ENCODE results near the gene DTNA.

The DTNA gene

GRCh38 chr18:34738175-34738894 lies 28.2 kb downstream of the DTNA start:
- Mint-ChIP-seq H3K4me1 (ENCODE audit: low read depth) (no peaks in the 10 kb centered on the region), H3K36me3 (no peaks in the 10 kb centered on the region), H3K9me3 (ENCODE audit: low read depth) (no peaks in the 10 kb centered on the region), H3K27ac (no peak overlapping the region), H3K27me3 (peaks cover 7% of the 10 kb centered on the region), H3K4me3 (no peak overlapping the region)

GRCh38 chr18:34740101-34740500 lies 30.0 kb downstream of the DTNA start:
- Mint-ChIP-seq H3K4me3 (no peak overlapping the region), H3K36me3 (no peaks in the 10 kb centered on the region), H3K27me3 (peaks cover 7% of the 10 kb centered on the region), H3K4me1 (ENCODE audit: low read depth) (no peaks in the 10 kb centered on the region), H3K9me3 (ENCODE audit: low read depth) (no peaks in the 10 kb centered on the region), H3K27ac (no peak overlapping the region)

- no peaks in the 10 kb centered on the region for H3K9me3 Mint-ChIP-seq (ENCODE audit: low read depth)
Observed at GRCh38 chr18:34740724-34741123, 30.6 kb downstream of the DTNA start.

DNA sequence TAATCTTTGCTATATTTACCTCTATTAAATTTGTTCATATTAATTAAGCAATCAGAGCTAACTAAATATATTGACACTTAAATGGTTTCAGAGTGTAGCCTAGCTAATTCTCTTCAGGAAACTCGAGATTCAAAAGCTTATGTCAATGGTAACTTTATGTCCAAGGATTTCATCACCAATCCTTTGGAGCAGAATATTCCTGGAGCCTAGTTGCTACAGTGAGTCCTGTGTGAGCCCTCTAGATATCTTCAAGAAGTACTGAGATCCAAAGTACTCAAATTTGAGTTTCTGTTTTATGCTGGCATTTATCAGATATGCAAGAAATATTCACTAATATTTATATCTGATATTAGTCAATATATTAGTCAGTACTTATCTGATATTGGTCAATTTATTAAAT lies 31.3 kb downstream of the DTNA start:
- Mint-ChIP-seq H3K27ac (no peak overlapping the region), H3K9me3 (ENCODE audit: low read depth) (no peaks in the 10 kb centered on the region), H3K4me1 (ENCODE audit: low read depth) (no peaks in the 10 kb centered on the region), H3K4me3 (no peak overlapping the region), H3K36me3 (no peaks in the 10 kb centered on the region), H3K27me3 (peaks cover 4% of the 10 kb centered on the region)

More at GRCh38 chr18:34740724-34741123, 30.6 kb downstream of the DTNA start:
- H3K27me3 Mint-ChIP-seq: peaks cover 7% of the 10 kb centered on the region
- no peaks in the 10 kb centered on the region for H3K4me1 Mint-ChIP-seq (ENCODE audit: low read depth)
- H3K36me3 Mint-ChIP-seq: no peaks in the 10 kb centered on the region
- H3K27ac Mint-ChIP-seq: no peak overlapping the region
- no peak overlapping the region for H3K4me3 Mint-ChIP-seq

DNA sequence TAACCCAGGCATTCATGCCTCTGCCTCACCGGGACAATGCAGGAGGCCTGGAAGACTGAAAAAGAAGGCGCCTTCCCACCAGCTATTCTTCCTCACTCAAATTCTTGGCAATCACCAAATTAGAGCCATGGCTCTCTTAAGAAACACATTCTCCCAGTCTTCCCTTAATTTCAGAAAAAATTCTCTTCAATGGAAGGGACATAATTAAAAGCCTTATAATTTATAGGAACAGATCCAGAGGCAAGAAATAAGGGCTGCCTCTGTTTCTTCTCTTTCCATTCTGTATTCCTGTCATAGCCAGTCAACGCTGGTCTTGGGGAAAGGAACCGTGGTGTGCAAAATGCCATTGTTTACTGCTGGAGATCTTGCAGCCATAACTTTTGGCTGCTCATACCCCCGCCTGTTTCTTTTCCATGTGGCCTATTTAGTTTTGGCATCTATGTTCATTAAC lies 32.8 kb downstream of the DTNA start:
- Mint-ChIP-seq H3K36me3 (no peaks in the 10 kb centered on the region), H3K27ac (no peak overlapping the region), H3K9me3 (ENCODE audit: low read depth) (no peaks in the 10 kb centered on the region), H3K27me3 (peaks cover 4% of the 10 kb centered on the region), H3K4me3 (no peak overlapping the region), H3K4me1 (ENCODE audit: low read depth) (no peaks in the 10 kb centered on the region)

DNA sequence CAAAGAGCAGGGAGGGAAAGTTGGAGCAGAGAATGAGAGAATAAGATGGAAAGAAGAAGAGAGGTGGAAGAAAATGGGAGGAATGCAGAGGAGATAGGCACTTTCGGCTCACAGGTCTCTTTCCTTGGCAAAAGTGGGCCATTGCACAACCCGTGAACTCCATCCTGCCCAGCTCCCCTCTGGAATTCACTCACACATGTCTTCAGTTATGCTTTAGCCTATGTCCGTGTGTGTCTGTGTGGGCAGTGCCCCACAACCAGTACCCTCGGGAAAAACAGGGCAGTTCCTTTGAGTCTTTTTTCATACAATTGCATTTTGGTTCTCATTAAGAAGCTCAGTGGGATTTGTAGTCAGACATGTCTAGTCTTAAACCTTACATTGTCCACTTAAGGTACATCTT lies 34.5 kb downstream of the DTNA start:
- no peaks in the 10 kb centered on the region for H3K36me3 Mint-ChIP-seq

GRCh38 chr18:34746614-34747013 lies 36.5 kb downstream of the DTNA start:
- Mint-ChIP-seq H3K27ac (no peak overlapping the region), H3K4me3 (no peak overlapping the region), H3K36me3 (no peaks in the 10 kb centered on the region), H3K4me1 (ENCODE audit: low read depth) (no peaks in the 10 kb centered on the region), H3K9me3 (ENCODE audit: low read depth) (no peaks in the 10 kb centered on the region), H3K27me3 (peaks cover 2% of the 10 kb centered on the region)

More for the DNA sequence above, 34.5 kb downstream of the DTNA start:
- H3K27me3 Mint-ChIP-seq: peaks cover 4% of the 10 kb centered on the region
- H3K4me3 Mint-ChIP-seq: no peak overlapping the region
- H3K27ac Mint-ChIP-seq: no peak overlapping the region
- H3K4me1 Mint-ChIP-seq (ENCODE audit: low read depth): no peaks in the 10 kb centered on the region
- no peaks in the 10 kb centered on the region for H3K9me3 Mint-ChIP-seq (ENCODE audit: low read depth)

GRCh38 chr18:34749721-34750120 lies 39.6 kb downstream of the DTNA start:
- peaks cover 6% of the 10 kb centered on the region for H3K27me3 Mint-ChIP-seq
- no peaks in the 10 kb centered on the region for H3K4me1 Mint-ChIP-seq (ENCODE audit: low read depth)

DNA sequence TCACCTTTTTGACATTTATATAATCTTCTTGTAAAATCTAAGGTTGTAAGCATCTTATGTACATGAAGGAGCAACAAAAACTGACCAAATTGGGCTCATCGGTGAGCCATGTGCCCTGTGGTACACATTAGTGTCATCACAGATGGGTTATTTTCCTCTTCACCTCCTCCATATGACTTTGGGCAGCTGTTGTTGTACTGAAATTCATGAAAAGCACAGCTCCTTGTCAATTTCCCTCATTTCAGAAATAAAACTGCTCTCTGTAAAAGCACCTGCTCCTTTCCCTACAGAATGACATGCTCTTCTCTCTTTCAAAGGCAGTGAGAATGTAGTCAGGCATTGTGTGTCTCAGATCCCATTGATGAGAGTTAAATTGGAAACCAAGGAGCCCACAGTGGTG lies 42.0 kb downstream of the DTNA start:
- no peaks in the 10 kb centered on the region for H3K4me1 Mint-ChIP-seq (ENCODE audit: low read depth)
- H3K36me3 Mint-ChIP-seq: no peaks in the 10 kb centered on the region
- no peak overlapping the region for H3K4me3 Mint-ChIP-seq
- H3K9me3 Mint-ChIP-seq (ENCODE audit: low read depth): no peaks in the 10 kb centered on the region
- peaks cover 6% of the 10 kb centered on the region for H3K27me3 Mint-ChIP-seq
- H3K27ac Mint-ChIP-seq: no peak overlapping the region

More at GRCh38 chr18:34749721-34750120, 39.6 kb downstream of the DTNA start:
- H3K9me3 Mint-ChIP-seq (ENCODE audit: low read depth): no peaks in the 10 kb centered on the region
- no peak overlapping the region for H3K27ac Mint-ChIP-seq
- H3K36me3 Mint-ChIP-seq: no peaks in the 10 kb centered on the region
- H3K4me3 Mint-ChIP-seq: no peak overlapping the region

- Mint-ChIP-seq H3K9me3 (ENCODE audit: low read depth) (no peaks in the 10 kb centered on the region), H3K4me3 (no peak overlapping the region), H3K4me1 (ENCODE audit: low read depth) (no peaks in the 10 kb centered on the region), H3K36me3 (no peaks in the 10 kb centered on the region), H3K27ac (no peak overlapping the region), H3K27me3 (peaks cover 9% of the 10 kb centered on the region)
Observed at GRCh38 chr18:34754300-34754699, 44.2 kb downstream of the DTNA start.

DNA sequence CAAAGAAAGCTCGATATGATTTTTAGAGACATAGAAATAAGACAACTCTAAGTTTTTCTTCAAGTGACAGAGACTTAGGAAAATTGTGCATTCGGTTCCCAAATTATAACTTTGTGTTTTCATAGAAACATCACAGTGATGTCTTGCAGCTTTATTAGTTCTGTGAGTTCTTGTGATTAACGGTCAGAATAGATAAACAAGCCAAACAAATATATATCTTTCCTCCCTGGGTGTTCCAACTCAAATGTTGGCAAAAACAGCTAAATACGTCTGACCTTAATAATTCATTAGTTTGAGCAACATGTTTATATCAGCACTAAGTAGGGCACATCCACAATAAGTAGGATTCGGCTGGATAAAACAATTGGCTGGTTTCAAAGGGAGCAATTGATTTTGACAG lies 47.6 kb downstream of the DTNA start:
- H3K4me3 Mint-ChIP-seq: no peak overlapping the region
- H3K27me3 Mint-ChIP-seq: peaks cover 15% of the 10 kb centered on the region
- no peak overlapping the region for H3K27ac Mint-ChIP-seq

DNA sequence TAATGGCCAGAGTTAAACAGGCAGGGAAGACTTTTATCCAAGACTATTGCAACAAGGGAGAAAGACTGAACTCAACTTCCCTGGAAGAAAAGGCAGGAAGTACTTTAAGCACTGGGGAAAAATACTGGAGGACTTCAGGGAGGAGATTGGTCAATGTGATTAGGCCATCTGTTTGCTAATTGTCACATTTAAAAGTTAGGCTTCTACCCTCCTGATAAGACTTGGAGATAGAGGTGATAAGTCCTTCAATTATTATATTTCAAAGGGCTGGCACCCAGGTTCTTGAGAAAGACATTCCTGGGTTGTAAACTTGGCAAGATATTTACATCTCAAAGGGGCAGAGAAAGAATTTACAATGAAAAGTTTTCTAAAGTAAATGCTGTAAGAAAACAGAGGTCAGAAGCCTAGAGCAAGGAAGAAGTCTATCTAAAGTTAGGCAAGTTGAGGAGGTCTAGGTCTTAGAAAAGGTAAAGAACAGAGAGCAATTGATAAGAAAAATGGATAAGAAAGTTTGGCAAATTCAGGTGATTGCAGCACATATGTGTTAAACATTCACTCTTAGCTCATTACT lies 48.4 kb downstream of the DTNA start:
- Mint-ChIP-seq H3K4me3 (no peak overlapping the region), H3K27me3 (peaks cover 15% of the 10 kb centered on the region), H3K36me3 (no peaks in the 10 kb centered on the region), H3K27ac (no peak overlapping the region), H3K9me3 (ENCODE audit: low read depth) (no peaks in the 10 kb centered on the region), H3K4me1 (ENCODE audit: low read depth) (no peaks in the 10 kb centered on the region)

More for the DNA sequence above, 47.6 kb downstream of the DTNA start:
- Mint-ChIP-seq H3K9me3 (ENCODE audit: low read depth) (no peaks in the 10 kb centered on the region), H3K36me3 (no peaks in the 10 kb centered on the region), H3K4me1 (ENCODE audit: low read depth) (no peaks in the 10 kb centered on the region)

- H3K4me3 Mint-ChIP-seq: no peak overlapping the region
- no peaks in the 10 kb centered on the region for H3K4me1 Mint-ChIP-seq (ENCODE audit: low read depth)
- H3K27ac Mint-ChIP-seq: no peak overlapping the region
Observed at GRCh38 chr18:34760444-34760843, 50.3 kb downstream of the DTNA start.

GRCh38 chr18:34764451-34764850 lies 54.4 kb downstream of the DTNA start:
- H3K27ac Mint-ChIP-seq: no peak overlapping the region
- no peaks in the 10 kb centered on the region for H3K36me3 Mint-ChIP-seq
- no peak overlapping the region for H3K4me3 Mint-ChIP-seq
- H3K9me3 Mint-ChIP-seq (ENCODE audit: low read depth): no peaks in the 10 kb centered on the region
- no peaks in the 10 kb centered on the region for H3K4me1 Mint-ChIP-seq (ENCODE audit: low read depth)
- H3K27me3 Mint-ChIP-seq: peaks cover 12% of the 10 kb centered on the region

More at GRCh38 chr18:34760444-34760843, 50.3 kb downstream of the DTNA start:
- H3K27me3 Mint-ChIP-seq: peaks cover 9% of the 10 kb centered on the region
- H3K9me3 Mint-ChIP-seq (ENCODE audit: low read depth): no peaks in the 10 kb centered on the region
- H3K36me3 Mint-ChIP-seq: no peaks in the 10 kb centered on the region

GRCh38 chr18:34767601-34768027 lies 57.5 kb downstream of the DTNA start:
- no peaks in the 10 kb centered on the region for H3K4me1 Mint-ChIP-seq (ENCODE audit: low read depth)
- no peak overlapping the region for H3K4me3 Mint-ChIP-seq
- H3K9me3 Mint-ChIP-seq (ENCODE audit: low read depth): no peaks in the 10 kb centered on the region
- H3K36me3 Mint-ChIP-seq: no peaks in the 10 kb centered on the region
- peaks cover 6% of the 10 kb centered on the region for H3K27me3 Mint-ChIP-seq
- no peak overlapping the region for H3K27ac Mint-ChIP-seq

GRCh38 chr18:34771958-34772357 lies 61.9 kb downstream of the DTNA start:
- no peaks in the 10 kb centered on the region for H3K36me3 Mint-ChIP-seq
- no peaks in the 10 kb centered on the region for H3K4me1 Mint-ChIP-seq (ENCODE audit: low read depth)
- no peaks in the 10 kb centered on the region for H3K9me3 Mint-ChIP-seq (ENCODE audit: low read depth)
- peaks cover 11% of the 10 kb centered on the region for H3K27me3 Mint-ChIP-seq
- no peak overlapping the region for H3K4me3 Mint-ChIP-seq
- no peak overlapping the region for H3K27ac Mint-ChIP-seq

Data from activated naive CD8-positive, alpha-beta T cell (primary cell).